GM20000 (cell line): ENCODE data around the gene SLC7A6.
A peak's percentile ranks its signal among the peaks of the same experiment; 100 is the strongest.

Experiments used
- DNase-seq: peaks from one replicate; pipeline ENCODE4 v3.0.0; 2012; ENCODE audit warnings: low spot score
- CTCF ChIP-seq: IDR thresholded peaks from 2 replicates; pipeline ENCODE4 v1.5.1; 2012; ENCODE audit warnings: mild to moderate bottlenecking, control low read depth; ENCODE audit errors: extremely low read depth, missing control alignments

SLC7A6 gene

GRCh38 chr16:68272507-68273209 lies 8.3 kb downstream of the SLC7A6 start:
- no peak for TF ChIP-seq CTCF
- no peak for DNase-seq

GRCh38 chr16:68273459-68273858 lies 9.1 kb downstream of the SLC7A6 start:
- no peak for DNase-seq
- TF ChIP-seq CTCF = no peak

GRCh38 chr16:68273896-68274295 lies 9.6 kb downstream of the SLC7A6 start:
- TF ChIP-seq CTCF = no peak

GRCh38 chr16:68274441-68274840 lies 10.1 kb downstream of the SLC7A6 start:
- no peak for DNase-seq
- no peak for TF ChIP-seq CTCF

More at GRCh38 chr16:68273896-68274295, 9.6 kb downstream of the SLC7A6 start:
- no peak for DNase-seq

GRCh38 chr16:68275611-68276191 lies 11.4 kb downstream of the SLC7A6 start:
- TF ChIP-seq CTCF = no peak
- peak; percentile 78 for DNase-seq

- no peak for DNase-seq
- TF ChIP-seq CTCF = no peak
Observed at GRCh38 chr16:68276223-68276622, 11.9 kb downstream of the SLC7A6 start.

- no peak for TF ChIP-seq CTCF
- no peak for DNase-seq
Observed at GRCh38 chr16:68279726-68280558, 15.6 kb downstream of the SLC7A6 start.
